Measurements from ENCODE around the gene CACNA1B. TPM values are rescaled to one million over a fixed set of nuclear protein-coding genes. Genes with fewer than 3 reads are reported as not detected.

The CACNA1B gene
- total and polyA plus RNA-seq, 2 of the 4 experiments (the other 2 are of a cell fraction), result 0.02 TPM; not detected in 1

DNA sequence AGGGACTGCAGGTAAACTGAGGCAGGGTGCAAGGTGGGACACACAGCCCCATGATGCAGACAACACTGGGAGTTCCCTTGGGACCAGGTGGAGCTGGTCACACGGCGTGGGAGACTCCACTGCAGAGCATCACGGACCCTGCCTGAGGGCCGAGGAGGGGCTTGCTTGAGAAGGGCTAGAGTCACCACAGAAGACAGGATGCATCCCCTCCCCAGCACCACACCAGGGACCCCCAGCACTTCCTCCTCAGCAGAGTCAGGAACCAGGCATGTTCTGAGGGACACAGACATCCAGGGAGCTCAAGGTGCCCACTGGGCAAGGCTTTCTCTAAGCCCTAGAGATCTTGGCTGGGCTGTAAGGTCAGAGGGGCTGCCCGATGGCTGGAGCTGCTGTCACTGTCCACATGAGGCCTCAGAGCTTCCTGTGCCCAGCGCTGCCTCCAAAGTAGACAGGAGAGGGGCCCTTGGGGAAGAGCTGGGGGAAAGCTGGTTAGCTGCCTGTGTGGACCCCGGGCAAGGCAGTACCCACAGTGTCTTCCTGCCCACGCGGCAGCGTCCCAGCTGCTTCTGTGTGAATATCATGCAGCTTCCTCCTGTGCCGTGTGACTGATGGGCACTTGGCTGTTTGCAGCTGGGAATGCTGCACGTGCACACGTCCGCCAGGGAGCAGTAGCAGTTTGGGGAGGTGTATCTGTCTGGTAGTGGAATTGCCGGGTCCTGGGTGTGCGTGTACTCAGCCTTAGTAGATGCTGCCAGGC, 176.6 kb downstream of the CACNA1B start:
- no peaks in the 10 kb centered on the region for H3K27me3 ChIP-seq (ENCODE audit: control insufficient read depth, insufficient read depth, low read length)
- peaks cover 51% of the 10 kb centered on the region for H3K9me3 ChIP-seq (ENCODE audit: control insufficient read depth, insufficient read depth, low read length)
- no peak overlapping the region for H3K9ac ChIP-seq (ENCODE audit: low read depth, low read length)
- H4K8ac ChIP-seq (ENCODE audit: low read depth in 2 of 2, low read length in 2 of 2), result no peak overlapping the region
- intact Hi-C loops (cut with micrococcal nuclease), result no loop called here
- H2BK120ac ChIP-seq (ENCODE audit: low read depth, low read length), result no peak overlapping the region
- H2AFZ ChIP-seq (replicated peaks; ENCODE audit: low read length, poor library complexity), result no peak overlapping the region
- dilution Hi-C loops (cut with HindIII; ENCODE audit: low sequenced_read_pairs, unreplicated experiment), result no loop called here
- H3K56ac ChIP-seq (ENCODE audit: extremely low read depth, insufficient read depth, low read length), result no peak overlapping the region
- H2BK20ac ChIP-seq (ENCODE audit: low read depth, low read length), result no peak overlapping the region
- H3K23ac ChIP-seq (ENCODE audit: low read depth, low read length), result no peak overlapping the region
- WGBS, 2 experiments (ENCODE audit: extremely low coverage in 2 of 2, insufficient read length in 1 of 2), result 62% methylated on average over 5 of the region's 16 CpGs; no CpG with 5 or more reads in 1 of the 2 experiments
- no peak overlapping the region for H3K27ac ChIP-seq (ENCODE audit: insufficient read depth, low read length)
- no peak overlapping the region for H2AK5ac ChIP-seq (ENCODE audit: low read depth, low read length)
- H3K4me3 ChIP-seq (ENCODE audit: insufficient read depth, low read depth, low read length), result no peak overlapping the region
- CTCF ChIA-PET, result interaction anchor here (0.7 kb wide), 1 partner anchor 61 kb away, joined by 3 read pairs; no protein-coding TSS in a partner anchor
- DNase-seq (no peak), ATAC-seq (ENCODE audit: low read depth) (no peak)
- H3K79me1 ChIP-seq (ENCODE audit: low read depth in 1 of 2, low read length in 2 of 2), result no peaks in the 10 kb centered on the region
- no peak overlapping the region for H3K4ac ChIP-seq (ENCODE audit: low read depth, low read length)
- no peaks in the 10 kb centered on the region for H3K4me1 ChIP-seq (ENCODE audit: control insufficient read depth, insufficient read depth, low read length)
- H3K36me3 ChIP-seq (ENCODE audit: control insufficient read depth, insufficient read depth, low read length), result no peaks in the 10 kb centered on the region
- H2BK5ac ChIP-seq (ENCODE audit: low read depth, low read length, poor library complexity, severe bottlenecking), result no peak overlapping the region
- no peaks in the 10 kb centered on the region for H3K9me1 ChIP-seq (ENCODE audit: insufficient read depth, low read length)
- H4K91ac ChIP-seq (ENCODE audit: insufficient read depth, low read depth, low read length), result no peak overlapping the region
- H2AK9ac ChIP-seq (replicated peaks; ENCODE audit: low read depth, low read length, poor library complexity), result no peak overlapping the region
- TF ChIP-seq NFE2L2 (IDR thresholded peaks at IDR 0.05; ENCODE audit: low read depth, low read length) (no peak), MAFK (IDR thresholded peaks at IDR 0.05; ENCODE audit: low read depth, low read length) (no peak), SMC3 (IDR thresholded peaks at IDR 0.05; ENCODE audit: low read depth, low read length) (no peak), CHD1 (IDR thresholded peaks at IDR 0.05; ENCODE audit: low read depth, low read length) (no peak), USF2 (IDR thresholded peaks at IDR 0.05; ENCODE audit: low read depth, low read length) (no peak), POLR2A (IDR thresholded peaks at IDR 0.05; ENCODE audit: low read depth, low read length) (no peak), BHLHE40 (IDR thresholded peaks at IDR 0.05; ENCODE audit: low read depth, low read length) (no peak), FOS (IDR thresholded peaks at IDR 0.05; ENCODE audit: low read depth, low read length) (no peak), CEBPB (IDR thresholded peaks at IDR 0.05; ENCODE audit: low read depth, low read length) (no peak), MAZ (IDR thresholded peaks at IDR 0.05; ENCODE audit: borderline replicate concordance, low read depth, low read length) (no peak), RFX5 (IDR thresholded peaks at IDR 0.05; ENCODE audit: low read depth, low read length) (no peak), RCOR1 (IDR thresholded peaks at IDR 0.05; ENCODE audit: insufficient replicate concordance, low read length) (no peak), MXI1 (IDR thresholded peaks at IDR 0.05; ENCODE audit: borderline replicate concordance, low read depth, low read length) (no peak), CTCF (conservative IDR thresholded peaks at IDR 0.05; ENCODE audit: low read depth, low read length) (no peak), RAD21 (IDR thresholded peaks at IDR 0.05; ENCODE audit: low read length) (no peak)
- TF ChIP-seq, protein P1, sequence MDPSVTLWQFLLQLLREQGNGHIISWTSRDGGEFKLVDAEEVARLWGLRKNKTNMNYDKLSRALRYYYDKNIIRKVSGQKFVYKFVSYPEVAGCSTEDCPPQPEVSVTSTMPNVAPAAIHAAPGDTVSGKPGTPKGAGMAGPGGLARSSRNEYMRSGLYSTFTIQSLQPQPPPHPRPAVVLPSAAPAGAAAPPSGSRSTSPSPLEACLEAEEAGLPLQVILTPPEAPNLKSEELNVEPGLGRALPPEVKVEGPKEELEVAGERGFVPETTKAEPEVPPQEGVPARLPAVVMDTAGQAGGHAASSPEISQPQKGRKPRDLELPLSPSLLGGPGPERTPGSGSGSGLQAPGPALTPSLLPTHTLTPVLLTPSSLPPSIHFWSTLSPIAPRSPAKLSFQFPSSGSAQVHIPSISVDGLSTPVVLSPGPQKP (IDR thresholded peaks at IDR 0.05; ENCODE audit: borderline replicate concordance, low read depth, low read length), result no peak
- no peak overlapping the region for H3K4me2 ChIP-seq (ENCODE audit: low read depth, low read length)
- in situ Hi-C loops (cut with MboI; ENCODE audit: low sequenced_read_pairs), result no loop called here
- H4K5ac ChIP-seq (ENCODE audit: low read depth, low read length), result no peak overlapping the region
- no TSS peak for BruUV-seq (replicated peaks)
- POLR2A ChIA-PET (ENCODE audit: unreplicated experiment), result no interaction called here
- H4K20me1 ChIP-seq (ENCODE audit: insufficient read depth, low read length), result no peaks in the 10 kb centered on the region
- H3K18ac ChIP-seq (ENCODE audit: low read depth, low read length), result no peak overlapping the region
- no peak overlapping the region for H3K14ac ChIP-seq (replicated peaks; ENCODE audit: low read depth, low read length)
- no peak overlapping the region for H2BK15ac ChIP-seq (ENCODE audit: low read depth, low read length)

Measured in IMR-90 (cell line).